H1 (cell line): Measurements from ENCODE around the gene SORCS3. TPM values are rescaled to one million over a fixed set of nuclear protein-coding genes. Genes with fewer than 3 reads are reported as not detected.

Source experiments
- CTCF ChIA-PET: fragments of 300-600 bp; sonication (Branson Sonifier 250); formaldehyde crosslinking; loops from one replicate; lab custom pipeline; 2021; ENCODE audit not compliant: partially characterized antibody; lab: Charles Lee
- POLR2A ChIA-PET: fragments of 300-600 bp; sonication (Branson Sonifier 250); formaldehyde crosslinking; loops from one replicate; lab custom pipeline; 2021; ENCODE audit warnings: inconsistent platforms; ENCODE audit not compliant: partially characterized antibody; lab: Charles Lee
- DNase-seq, 2 experiments: peaks; one replicate each; pipeline versions ENCODE4 v3.0.0 to v3.0.0-alpha.2; 2010 to 2022; ENCODE audit warnings: low spot score in 2 of 2, low read depth in 1 of 2, mixed read lengths in 1 of 2
- FAIRE-seq: peaks from 2 replicates; lab custom pipeline; 2011; peaks lifted over from hg19 to GRCh38; lab: Jason Lieb, UNC
- H2AFZ ChIP-seq: 2 replicates; pipeline ENCODE4 v1.8.1; 2012; ENCODE audit warnings: low read length, inconsistent platforms
- H2AK5ac ChIP-seq: 2 replicates; pipeline ENCODE4 v1.6.1; 2013; ENCODE audit warnings: low read depth, low read length
- H2BK120ac ChIP-seq: replicated peaks from 2 replicates; pipeline ENCODE3; 2013; ENCODE audit warnings: low read depth, low read length, inconsistent platforms
- H2BK12ac ChIP-seq: 2 replicates; pipeline ENCODE4 v1.6.1; 2013; ENCODE audit warnings: low read depth, low read length
- H2BK15ac ChIP-seq: 2 replicates; pipeline ENCODE4 v1.6.1; 2013; ENCODE audit warnings: low read length
- H2BK20ac ChIP-seq: 2 replicates; pipeline ENCODE4 v1.6.1; 2013; ENCODE audit warnings: low read length
- H2BK5ac ChIP-seq: 2 replicates; pipeline ENCODE4 v1.6.1; 2013; ENCODE audit warnings: low read depth, low read length
- H3K14ac ChIP-seq: 2 replicates; pipeline ENCODE4 v1.6.1; 2013; ENCODE audit warnings: inconsistent platforms; ENCODE audit not compliant: insufficient read length
- H3K18ac ChIP-seq: 2 replicates; pipeline ENCODE4 v1.6.1; 2013; ENCODE audit warnings: low read length; ENCODE audit errors: extremely low read depth
- H3K23ac ChIP-seq: 2 replicates; pipeline ENCODE4 v1.6.1; 2013; ENCODE audit warnings: inconsistent platforms; ENCODE audit not compliant: insufficient read length
- H3K23me2 ChIP-seq: 2 replicates; pipeline ENCODE4 v1.6.1; 2013; ENCODE audit warnings: low read depth, low read length
- H3K27ac ChIP-seq: 2 replicates; pipeline ENCODE4 v1.6.1; 2011; ENCODE audit warnings: low read depth, low read length, inconsistent platforms
- H3K27me3 ChIP-seq, 4 experiments: replicated peaks in 1 of 4; 1 replicate in 1 of 4; 2 replicates in 3 of 4; pipeline versions ENCODE4 v1.6.1 to v1.8.1; 2011 to 2013; ENCODE audit warnings: low read length in 3 of 4, mild to moderate bottlenecking in 3 of 4, inconsistent platforms in 2 of 4, mixed read lengths in 2 of 4, moderate library complexity in 1 of 4; ENCODE audit not compliant: control insufficient read depth in 3 of 4, insufficient read depth in 3 of 4; ENCODE audit errors: extremely low read depth in 1 of 4
- H3K36me3 ChIP-seq, 4 experiments: 2 replicates each; pipeline versions ENCODE4 v1.6.1 to v1.8.1; 2011 to 2013; ENCODE audit warnings: mild to moderate bottlenecking in 4 of 4, low read length in 3 of 4, moderate library complexity in 2 of 4, control low read depth in 1 of 4, inconsistent platforms in 1 of 4; ENCODE audit not compliant: insufficient read depth in 4 of 4, control insufficient read depth in 2 of 4
- H3K4ac ChIP-seq: replicated peaks from 2 replicates; pipeline ENCODE3; 2013; ENCODE audit warnings: low read length, low read depth, mixed read lengths, inconsistent platforms; ENCODE audit not compliant: insufficient read length
- H3K4me1 ChIP-seq, 4 experiments: replicated peaks in 1 of 4; 1 replicate in 1 of 4; 2 replicates in 3 of 4; pipeline versions ENCODE4 v1.6.1 to v1.8.1; 2011 to 2013; ENCODE audit warnings: low read length in 3 of 4, inconsistent platforms in 2 of 4, mixed read lengths in 1 of 4; ENCODE audit not compliant: insufficient read depth in 4 of 4, control insufficient read depth in 3 of 4
- H3K4me2 ChIP-seq, 2 experiments: 2 replicates each; pipeline versions ENCODE4 v1.6.1 to v1.8.1; 2011 to 2013; ENCODE audit warnings: low read depth in 2 of 2, low read length in 2 of 2, control low read depth in 1 of 2, inconsistent platforms in 1 of 2, mild to moderate bottlenecking in 1 of 2; ENCODE audit not compliant: insufficient read depth in 1 of 2
- H3K4me3 ChIP-seq, 4 experiments: fragments of 200-600, 300-600 bp in 1 of 4; sonication (generic), shearing (Covaris generic), sonication (Bioruptor Twin) in 1 of 4; 2 replicates each; pipeline versions ENCODE4 v1.5.1 to v1.8.1; 2011 to 2016; ENCODE audit warnings: low read length in 4 of 4, low read depth in 3 of 4, control low read depth in 2 of 4, inconsistent platforms in 2 of 4, mild to moderate bottlenecking in 2 of 4, mixed read lengths in 1 of 4, moderate library complexity in 1 of 4; ENCODE audit not compliant: insufficient read depth in 2 of 4; ENCODE audit errors: extremely low read depth in 1 of 4
- H3K56ac ChIP-seq: replicated peaks from 2 replicates; pipeline ENCODE3; 2013; ENCODE audit warnings: low read depth, mild to moderate bottlenecking, mixed read lengths, low read length, inconsistent platforms; ENCODE audit not compliant: insufficient read length
- H3K79me1 ChIP-seq: 2 replicates; pipeline ENCODE4 v1.6.1; 2013; ENCODE audit warnings: low read depth, low read length, control low read depth
- H3K79me2 ChIP-seq, 2 experiments: 2 replicates each; pipeline versions ENCODE4 v1.6.1 to v1.8.1; 2012 to 2013; ENCODE audit warnings: low read length in 2 of 2, mild to moderate bottlenecking in 2 of 2, inconsistent platforms in 1 of 2; ENCODE audit not compliant: insufficient read depth in 2 of 2, control insufficient read depth in 1 of 2
- H3K9ac ChIP-seq, 4 experiments: replicated peaks in 1 of 4; 1 replicate in 1 of 4; 2 replicates in 3 of 4; pipeline versions ENCODE4 v1.6.1 to v1.8.1; 2011 to 2013; ENCODE audit warnings: low read depth in 3 of 4, low read length in 3 of 4, control low read depth in 2 of 4, mild to moderate bottlenecking in 2 of 4, moderate library complexity in 2 of 4, inconsistent platforms in 1 of 4; ENCODE audit errors: extremely low read depth in 1 of 4
- H3K9me3 ChIP-seq, 2 experiments: 2 replicates each; pipeline versions ENCODE4 v1.6.1 to v1.8.1; 2012 to 2013; ENCODE audit warnings: mild to moderate bottlenecking in 2 of 2, moderate library complexity in 2 of 2, control low read depth in 1 of 2, inconsistent platforms in 1 of 2, low read depth in 1 of 2, low read length in 1 of 2, mixed read lengths in 1 of 2; ENCODE audit not compliant: insufficient read depth in 2 of 2
- H4K20me1 ChIP-seq, 2 experiments: replicated peaks in 1 of 2; 2 replicates each; pipeline versions ENCODE3 to v1.8.1; 2011 to 2013; ENCODE audit warnings: inconsistent platforms in 2 of 2, low read length in 2 of 2, mild to moderate bottlenecking in 1 of 2; ENCODE audit not compliant: insufficient read depth in 2 of 2, control insufficient read depth in 1 of 2
- H4K5ac ChIP-seq: 2 replicates; pipeline ENCODE4 v1.6.1; 2013; ENCODE audit warnings: low read length, low read depth, mixed read lengths, inconsistent platforms; ENCODE audit not compliant: insufficient read length
- H4K8ac ChIP-seq: 2 replicates; pipeline ENCODE4 v1.8.0; 2013; ENCODE audit warnings: mild to moderate bottlenecking, moderate library complexity, low read length, inconsistent platforms; ENCODE audit not compliant: insufficient read depth; ENCODE audit errors: extremely low read depth
- H4K91ac ChIP-seq: replicated peaks from 2 replicates; pipeline ENCODE3; 2013; ENCODE audit warnings: low read length, mixed read lengths, inconsistent platforms; ENCODE audit not compliant: insufficient read length
- ASH2L ChIP-seq: fragments of 200-600, 300-600 bp; sonication (generic); IDR thresholded peaks from one replicate; pipeline ENCODE4 v1.7.1; 2017; ENCODE audit warnings: low read length
- EP300 ChIP-seq, 2 experiments: IDR thresholded peaks; 1 replicate in 1 of 2; 2 replicates in 1 of 2; pipeline ENCODE4 v1.6.1; 2011 to 2012; ENCODE audit warnings: low read depth in 2 of 2, low read length in 2 of 2, mild to moderate bottlenecking in 2 of 2, borderline replicate concordance in 1 of 2, inconsistent platforms in 1 of 2, moderate library complexity in 1 of 2
- HDAC6 ChIP-seq: IDR thresholded peaks from one replicate; pipeline ENCODE4 v1.7.1; 2012; ENCODE audit warnings: low read depth, mild to moderate bottlenecking, inconsistent platforms, low read length, moderate library complexity
- MAFK ChIP-seq: IDR thresholded peaks from 2 replicates; pipeline ENCODE4 v1.6.1; 2012; ENCODE audit warnings: low read depth, mild to moderate bottlenecking, improper control_type of control experiment, low read length
- RAD21 ChIP-seq, 2 experiments: IDR thresholded peaks in 1 of 2; conservative IDR thresholded peaks in 1 of 2; 2 replicates each; pipeline ENCODE4 v1.6.1; 2011; ENCODE audit warnings: low read depth in 2 of 2, low read length in 2 of 2, improper control_type of control experiment in 1 of 2, inconsistent platforms in 1 of 2, mild to moderate bottlenecking in 1 of 2, moderate library complexity in 1 of 2
- TAF1 ChIP-seq: IDR thresholded peaks from 2 replicates; pipeline ENCODE4 v1.6.1; 2011; ENCODE audit warnings: mild to moderate bottlenecking, low read depth, low read length
- WGBS, 2 experiments: shearing (Covaris generic) in 1 of 2; methylation state at CpG; one replicate each; pipeline versions ENCODE4 v1.1.6 to v1.1.7; 2013 to 2015; ENCODE audit warnings: low lambda C conversion rate in 2 of 2, mixed read lengths in 2 of 2, inconsistent platforms in 1 of 2, low coverage in 1 of 2, missing lambda C conversion rate in 1 of 2; ENCODE audit not compliant: insufficient replicate concordance in 2 of 2, insufficient coverage in 1 of 2, insufficient read length in 1 of 2; ENCODE audit errors: extremely low coverage in 1 of 2, missing lambda C conversion rate in 1 of 2; 5-methylcytosine and 5-hydroxymethylcytosine counted together
- polyA plus RNA-seq, 7 experiments: library from polyadenylated mRNA; depleted of rRNA in 3 of 7; stranded (reverse) in 5 of 7; unstranded in 2 of 7; fragments of >200 nt in 5 of 7; fragments of 200-250 nt in 2 of 7; gene quantifications; 1 replicate in 5 of 7; 2 replicates in 1 of 7; 4 replicates in 1 of 7; pipeline versions ENCODE4 v1.2.1 to v1.2.3, GENCODE V29; 2011 to 2013; ENCODE audit warnings: missing spikeins in 2 of 7, mixed read lengths in 2 of 7
- total RNA-seq: library from RNA; stranded (reverse); fragmentation: NEBNext Ultra II Directional; extraction: Animal tissue kit (Norgen Biotek cat#: 25700); gene quantifications from 2 replicates; pipeline ENCODE4 v1.2.1, GENCODE V29; 2021

The SORCS3 gene
- total and polyA plus RNA-seq, 2 of the 8 experiments (the other 6 are each of a cell fraction or from before 2014, with no cell fraction given) = 0.26 to 0.88 TPM

DNA sequence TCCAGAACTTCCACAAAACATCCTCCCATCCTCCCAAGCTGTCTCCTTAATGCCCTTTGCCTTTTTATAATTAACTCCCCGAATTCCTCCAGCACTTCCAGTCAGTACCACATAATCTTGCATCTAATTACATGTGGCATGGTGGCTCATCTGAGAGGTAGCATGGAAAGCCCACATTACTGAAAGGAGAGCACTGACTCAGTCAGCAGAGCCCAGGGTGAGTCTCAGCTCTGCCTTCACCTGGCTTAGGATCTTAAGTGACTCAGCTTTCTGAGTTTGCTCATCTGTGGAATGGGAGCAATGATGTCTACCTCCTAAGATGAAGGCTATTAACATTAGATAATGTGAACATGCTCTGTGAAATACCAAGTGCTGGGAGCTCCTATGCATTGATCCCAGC is 433.9 kb downstream of the SORCS3 start:
- no peak overlapping the region for H3K56ac ChIP-seq
- H2BK12ac ChIP-seq = no peak overlapping the region
- 94% methylated on average over 1 of the region's 1 CpG; no CpG with 5 or more reads in 1 of the 2 experiments for WGBS, 2 experiments
- POLR2A ChIA-PET = no interaction called here
- no peak overlapping the region for H2BK20ac ChIP-seq
- H3K23ac ChIP-seq = no peak overlapping the region
- H3K23me2 ChIP-seq = no peaks in the 10 kb centered on the region
- DNase-seq (no peak), FAIRE-seq (no peak)
- H2AK5ac ChIP-seq = no peak overlapping the region
- H4K91ac ChIP-seq = no peak overlapping the region
- no peak overlapping the region for H4K5ac ChIP-seq
- no peaks in the 10 kb centered on the region for H3K9me3 ChIP-seq
- no peaks in the 10 kb centered on the region for H3K79me2 ChIP-seq
- H4K20me1 ChIP-seq = no peaks in the 10 kb centered on the region
- no peak overlapping the region for H3K4me2 ChIP-seq
- H3K36me3 ChIP-seq = no peaks in the 10 kb centered on the region
- H3K4me3 ChIP-seq = no peak overlapping the region
- no peaks in the 10 kb centered on the region for H3K4me1 ChIP-seq
- no peak overlapping the region for H3K18ac ChIP-seq
- no peak overlapping the region for H3K27ac ChIP-seq
- H2BK15ac ChIP-seq = no peak overlapping the region
- no peaks in the 10 kb centered on the region for H3K27me3 ChIP-seq
- H2BK5ac ChIP-seq = no peak overlapping the region
- no peak overlapping the region for H3K9ac ChIP-seq
- H2BK120ac ChIP-seq = no peak overlapping the region
- H2AFZ ChIP-seq = no peak overlapping the region
- H3K79me1 ChIP-seq = no peaks in the 10 kb centered on the region
- CTCF ChIA-PET = interaction anchor here (0.5 to 4.6 kb wide), 3 partner anchors 11 to 1114 kb away, joined by 3 to 19 read pairs (median 3); no protein-coding TSS in a partner anchor
- H4K8ac ChIP-seq = no peak overlapping the region
- no peak overlapping the region for H3K14ac ChIP-seq
- no peak overlapping the region for H3K4ac ChIP-seq
- TF ChIP-seq ASH2L (no peak), MAFK (no peak), HDAC6 (no peak), EP300 (IDR thresholded peaks at IDR 0.05; ENCODE audit: borderline replicate concordance in 1 of 2, low read depth in 2 of 2, low read length in 2 of 2) (no peak), RAD21 (IDR thresholded peaks at IDR 0.05 in 1 of 2, conservative IDR thresholded peaks at IDR 0.05 in 1 of 2; ENCODE audit: low read depth in 2 of 2, low read length in 2 of 2) (no peak), TAF1 (no peak)
